C4-2B (cell line): ENCODE measurements around the gene EIF2B5.

ENCODE experiments used
- ZFX ChIP-seq: fragments of 450-650 bp; IDR thresholded peaks from 2 replicates; pipeline ENCODE4 v1.6.1; 2017
- TF ChIP-seq, protein P1 (sequence below): fragments of 450-650 bp; conservative IDR thresholded peaks from 2 replicates; pipeline ENCODE4 v1.5.1; 2017; ENCODE audit warnings: mild to moderate bottlenecking

- TF ChIP-seq, protein P1, sequence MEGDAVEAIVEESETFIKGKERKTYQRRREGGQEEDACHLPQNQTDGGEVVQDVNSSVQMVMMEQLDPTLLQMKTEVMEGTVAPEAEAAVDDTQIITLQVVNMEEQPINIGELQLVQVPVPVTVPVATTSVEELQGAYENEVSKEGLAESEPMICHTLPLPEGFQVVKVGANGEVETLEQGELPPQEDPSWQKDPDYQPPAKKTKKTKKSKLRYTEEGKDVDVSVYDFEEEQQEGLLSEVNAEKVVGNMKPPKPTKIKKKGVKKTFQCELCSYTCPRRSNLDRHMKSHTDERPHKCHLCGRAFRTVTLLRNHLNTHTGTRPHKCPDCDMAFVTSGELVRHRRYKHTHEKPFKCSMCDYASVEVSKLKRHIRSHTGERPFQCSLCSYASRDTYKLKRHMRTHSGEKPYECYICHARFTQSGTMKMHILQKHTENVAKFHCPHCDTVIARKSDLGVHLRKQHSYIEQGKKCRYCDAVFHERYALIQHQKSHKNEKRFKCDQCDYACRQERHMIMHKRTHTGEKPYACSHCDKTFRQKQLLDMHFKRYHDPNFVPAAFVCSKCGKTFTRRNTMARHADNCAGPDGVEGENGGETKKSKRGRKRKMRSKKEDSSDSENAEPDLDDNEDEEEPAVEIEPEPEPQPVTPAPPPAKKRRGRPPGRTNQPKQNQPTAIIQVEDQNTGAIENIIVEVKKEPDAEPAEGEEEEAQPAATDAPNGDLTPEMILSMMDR: no peak
- no peak for TF ChIP-seq ZFX
These were observed 43.5 kb downstream of the EIF2B5 start for GRCh38 chr3:184178521-184179138.
